ENCODE results near the gene KLF11. TPM values are rescaled to one million over a fixed set of nuclear protein-coding genes. Genes with fewer than 3 reads are reported as not detected.

Gene KLF11
- total and polyA plus RNA-seq, 2 donors (not counting 1 experiment from before 2014, with no cell fraction given), result 5.9 to 6.8 TPM

DNA sequence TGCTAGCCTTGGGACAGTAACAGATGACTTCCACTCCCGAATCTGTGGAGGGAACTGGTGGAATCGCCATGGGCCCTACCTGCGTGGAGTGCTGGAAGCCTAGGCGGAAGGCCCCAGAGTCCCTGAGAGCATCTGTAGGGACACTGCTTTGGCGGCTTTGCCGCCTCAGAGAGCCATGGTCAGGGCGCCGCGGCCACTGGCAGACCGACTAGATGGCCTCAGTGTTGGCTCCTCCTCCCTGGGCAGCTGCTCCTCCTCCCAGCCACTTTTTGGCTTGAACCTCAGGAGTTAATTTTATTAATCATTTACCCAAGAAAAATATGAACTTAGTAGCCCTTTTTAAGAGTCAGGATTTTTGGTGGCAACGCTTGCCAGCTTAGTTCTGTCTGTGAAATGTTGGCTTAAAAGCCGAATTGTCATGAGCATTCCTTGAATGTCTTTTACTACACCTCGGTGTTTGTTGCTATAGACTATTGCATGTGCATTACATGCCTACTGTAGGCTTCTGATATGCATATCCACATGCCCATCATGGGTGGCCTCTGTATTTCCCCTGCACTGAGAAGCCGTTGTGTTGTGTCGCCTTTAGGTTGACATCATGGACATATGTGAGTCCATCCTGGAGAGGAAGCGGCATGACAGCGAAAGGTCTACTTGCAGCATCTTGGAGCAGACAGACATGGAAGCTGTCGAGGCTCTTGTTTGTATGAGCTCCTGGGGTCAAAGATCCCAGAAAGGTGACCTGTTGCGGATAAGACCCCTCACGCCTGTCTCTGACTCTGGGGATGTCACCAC, 2.4 kb downstream of the KLF11 start:
- Histone ChIP-seq H3K9me3 (ENCODE audit: control insufficient read depth, insufficient read depth, low read depth, low read length) (no peaks in the 10 kb centered on the region), H3K36me3 (ENCODE audit: control insufficient read depth, insufficient read depth, low read length) (peaks cover 5% of the 10 kb centered on the region), H3K27me3 (ENCODE audit: control insufficient read depth, insufficient read depth, low read length) (no peaks in the 10 kb centered on the region), H2AFZ (ENCODE audit: low read length) (no peak overlapping the region), H3K9ac (ENCODE audit: insufficient read depth, low read length) (no peak overlapping the region), H3K4me1 (ENCODE audit: control insufficient read depth, extremely low read depth, insufficient read depth, low read length) (peaks cover 3% of the 10 kb centered on the region), H3K27ac (ENCODE audit: insufficient read depth, low read length) (no peak overlapping the region), H3K4me2 (ENCODE audit: extremely low read depth, insufficient read depth, low read length) (no peak overlapping the region), H3K79me2 (ENCODE audit: control insufficient read depth, insufficient read depth, low read length) (no peaks in the 10 kb centered on the region), H4K20me1 (ENCODE audit: control insufficient read depth, extremely low read depth, insufficient read depth, low read length) (no peaks in the 10 kb centered on the region), H3K4me3 (replicated peaks in 1 of 4; ENCODE audit: control extremely low read depth in 1 of 4, insufficient read depth in 1 of 4, low read depth in 3 of 4, low read length in 4 of 4) (no peak overlapping the region)
- no peak for TF ChIP-seq CTCF (conservative IDR thresholded peaks at IDR 0.05 in 1 of 2, IDR thresholded peaks at IDR 0.05 in 1 of 2; ENCODE audit: low read depth in 1 of 2, low read length in 2 of 2)
- no peak for TF ChIP-seq EZH2 (IDR thresholded peaks at IDR 0.05; ENCODE audit: low read length, missing control alignments)
- no peak for DNase-seq (ENCODE audit: low read depth in 2 of 2)

GRCh38 chr2:10046931-10047330, 3.6 kb downstream of the KLF11 start:
- no peak overlapping the region for H3K4me3 ChIP-seq (replicated peaks in 1 of 4; ENCODE audit: control extremely low read depth in 1 of 4, insufficient read depth in 1 of 4, low read depth in 3 of 4, low read length in 4 of 4)
- no peaks in the 10 kb centered on the region for H3K9me3 ChIP-seq (ENCODE audit: control insufficient read depth, insufficient read depth, low read depth, low read length)
- no peaks in the 10 kb centered on the region for H3K79me2 ChIP-seq (ENCODE audit: control insufficient read depth, insufficient read depth, low read length)
- H3K9ac ChIP-seq (ENCODE audit: insufficient read depth, low read length), result no peak overlapping the region
- H4K20me1 ChIP-seq (ENCODE audit: control insufficient read depth, extremely low read depth, insufficient read depth, low read length), result no peaks in the 10 kb centered on the region
- peaks cover 5% of the 10 kb centered on the region for H3K36me3 ChIP-seq (ENCODE audit: control insufficient read depth, insufficient read depth, low read length)
- H3K27ac ChIP-seq (ENCODE audit: insufficient read depth, low read length), result no peak overlapping the region
- no peaks in the 10 kb centered on the region for H3K27me3 ChIP-seq (ENCODE audit: control insufficient read depth, insufficient read depth, low read length)
- TF ChIP-seq CTCF (conservative IDR thresholded peaks at IDR 0.05 in 1 of 2, IDR thresholded peaks at IDR 0.05 in 1 of 2; ENCODE audit: low read depth in 1 of 2, low read length in 2 of 2) (no peak), EZH2 (IDR thresholded peaks at IDR 0.05; ENCODE audit: low read length, missing control alignments) (no peak)
- H2AFZ ChIP-seq (ENCODE audit: low read length), result no peak overlapping the region
- no peak overlapping the region for H3K4me2 ChIP-seq (ENCODE audit: extremely low read depth, insufficient read depth, low read length)
- peaks cover 3% of the 10 kb centered on the region for H3K4me1 ChIP-seq (ENCODE audit: control insufficient read depth, extremely low read depth, insufficient read depth, low read length)
- DNase-seq (ENCODE audit: low read depth in 2 of 2), result no peak

- Histone ChIP-seq H3K27ac (ENCODE audit: insufficient read depth, low read length) (no peak overlapping the region), H4K20me1 (ENCODE audit: control insufficient read depth, extremely low read depth, insufficient read depth, low read length) (no peaks in the 10 kb centered on the region), H2AFZ (ENCODE audit: low read length) (no peak overlapping the region), H3K9me3 (ENCODE audit: control insufficient read depth, insufficient read depth, low read depth, low read length) (no peaks in the 10 kb centered on the region), H3K4me3 (replicated peaks in 1 of 4; ENCODE audit: control extremely low read depth in 1 of 4, insufficient read depth in 1 of 4, low read depth in 3 of 4, low read length in 4 of 4) (no peak overlapping the region), H3K36me3 (ENCODE audit: control insufficient read depth, insufficient read depth, low read length) (peaks cover 5% of the 10 kb centered on the region), H3K27me3 (ENCODE audit: control insufficient read depth, insufficient read depth, low read length) (no peaks in the 10 kb centered on the region), H3K4me2 (ENCODE audit: extremely low read depth, insufficient read depth, low read length) (no peak overlapping the region), H3K4me1 (ENCODE audit: control insufficient read depth, extremely low read depth, insufficient read depth, low read length) (no peaks in the 10 kb centered on the region), H3K79me2 (ENCODE audit: control insufficient read depth, insufficient read depth, low read length) (no peaks in the 10 kb centered on the region), H3K9ac (ENCODE audit: insufficient read depth, low read length) (no peak overlapping the region)
- no peak for DNase-seq (ENCODE audit: low read depth in 2 of 2)
- TF ChIP-seq EZH2 (IDR thresholded peaks at IDR 0.05; ENCODE audit: low read length, missing control alignments) (no peak), CTCF (conservative IDR thresholded peaks at IDR 0.05 in 1 of 2, IDR thresholded peaks at IDR 0.05 in 1 of 2; ENCODE audit: low read depth in 1 of 2, low read length in 2 of 2) (no peak)
Observed at GRCh38 chr2:10047616-10048500, 4.5 kb downstream of the KLF11 start.
